ENCODE measurements around the gene SLC35F3. TPM values are rescaled to one million over a fixed set of nuclear protein-coding genes. Genes with fewer than 3 reads are reported as not detected.

The SLC35F3 gene
- total and polyA plus RNA-seq, 12 donors: 0.12 to 3.2 (median 0.46) TPM

GRCh38 chr1:234123867-234124266, 219.4 kb downstream of the SLC35F3 start:
- H3K4me3 ChIP-seq: no peak overlapping the region
- intact Hi-C loops (cut with DNase I): no loop called here
- H3K36me3 ChIP-seq (replicated peaks in 1 of 2): no peaks in the 10 kb centered on the region
- no peak for TF ChIP-seq POLR2A (IDR thresholded peaks at IDR 0.05)
- TF ChIP-seq, protein P1, sequence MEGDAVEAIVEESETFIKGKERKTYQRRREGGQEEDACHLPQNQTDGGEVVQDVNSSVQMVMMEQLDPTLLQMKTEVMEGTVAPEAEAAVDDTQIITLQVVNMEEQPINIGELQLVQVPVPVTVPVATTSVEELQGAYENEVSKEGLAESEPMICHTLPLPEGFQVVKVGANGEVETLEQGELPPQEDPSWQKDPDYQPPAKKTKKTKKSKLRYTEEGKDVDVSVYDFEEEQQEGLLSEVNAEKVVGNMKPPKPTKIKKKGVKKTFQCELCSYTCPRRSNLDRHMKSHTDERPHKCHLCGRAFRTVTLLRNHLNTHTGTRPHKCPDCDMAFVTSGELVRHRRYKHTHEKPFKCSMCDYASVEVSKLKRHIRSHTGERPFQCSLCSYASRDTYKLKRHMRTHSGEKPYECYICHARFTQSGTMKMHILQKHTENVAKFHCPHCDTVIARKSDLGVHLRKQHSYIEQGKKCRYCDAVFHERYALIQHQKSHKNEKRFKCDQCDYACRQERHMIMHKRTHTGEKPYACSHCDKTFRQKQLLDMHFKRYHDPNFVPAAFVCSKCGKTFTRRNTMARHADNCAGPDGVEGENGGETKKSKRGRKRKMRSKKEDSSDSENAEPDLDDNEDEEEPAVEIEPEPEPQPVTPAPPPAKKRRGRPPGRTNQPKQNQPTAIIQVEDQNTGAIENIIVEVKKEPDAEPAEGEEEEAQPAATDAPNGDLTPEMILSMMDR (IDR thresholded peaks at IDR 0.05): no peak
- 54 to 67% (median 58%) methylated on average over 5 of the region's 5 CpGs for WGBS, 4 donors
- H3K27me3 ChIP-seq: peaks cover 19% of the 10 kb centered on the region
- no peaks in the 10 kb centered on the region for H3K9me3 ChIP-seq (replicated peaks in 1 of 3)
- DNase-seq: no peak
- no peaks in the 10 kb centered on the region for H3K4me1 ChIP-seq (replicated peaks in 1 of 2)
- H3K27ac ChIP-seq: no peak overlapping the region

GRCh38 chr1:234125283-234125682, 220.8 kb downstream of the SLC35F3 start:
- Histone ChIP-seq H3K36me3 (replicated peaks in 1 of 2) (no peaks in the 10 kb centered on the region), H3K27ac (no peak overlapping the region), H3K27me3 (peaks cover 19% of the 10 kb centered on the region), H3K4me3 (no peak overlapping the region), H3K4me1 (replicated peaks in 1 of 2) (no peaks in the 10 kb centered on the region), H3K9me3 (replicated peaks in 1 of 3) (no peaks in the 10 kb centered on the region)
- no peak for TF ChIP-seq POLR2A (IDR thresholded peaks at IDR 0.05)
- TF ChIP-seq, protein P1 (IDR thresholded peaks at IDR 0.05): no peak
- intact Hi-C loops (cut with DNase I): no loop called here
- DNase-seq: peak in 2 of 7 donors; percentile 1 to 9
- WGBS, 4 donors: 22 to 35% (median 25%) methylated on average over 11 of the region's 11 CpGs

- WGBS, 4 donors: 79 to 86% (median 82%) methylated on average over 13 of the region's 13 CpGs
- no peak for DNase-seq
- H3K27ac ChIP-seq: no peak overlapping the region
- H3K4me3 ChIP-seq: no peak overlapping the region
- H3K4me1 ChIP-seq (replicated peaks in 1 of 2): no peaks in the 10 kb centered on the region
- H3K27me3 ChIP-seq: peaks cover 19% of the 10 kb centered on the region
- intact Hi-C loops (cut with DNase I): no loop called here
- no peaks in the 10 kb centered on the region for H3K9me3 ChIP-seq (replicated peaks in 1 of 3)
- TF ChIP-seq POLR2A (IDR thresholded peaks at IDR 0.05): no peak
- TF ChIP-seq, protein P1 (IDR thresholded peaks at IDR 0.05): no peak
- H3K36me3 ChIP-seq (replicated peaks in 1 of 2): no peaks in the 10 kb centered on the region
Observed at GRCh38 chr1:234125714-234126113, 221.2 kb downstream of the SLC35F3 start.

DNA sequence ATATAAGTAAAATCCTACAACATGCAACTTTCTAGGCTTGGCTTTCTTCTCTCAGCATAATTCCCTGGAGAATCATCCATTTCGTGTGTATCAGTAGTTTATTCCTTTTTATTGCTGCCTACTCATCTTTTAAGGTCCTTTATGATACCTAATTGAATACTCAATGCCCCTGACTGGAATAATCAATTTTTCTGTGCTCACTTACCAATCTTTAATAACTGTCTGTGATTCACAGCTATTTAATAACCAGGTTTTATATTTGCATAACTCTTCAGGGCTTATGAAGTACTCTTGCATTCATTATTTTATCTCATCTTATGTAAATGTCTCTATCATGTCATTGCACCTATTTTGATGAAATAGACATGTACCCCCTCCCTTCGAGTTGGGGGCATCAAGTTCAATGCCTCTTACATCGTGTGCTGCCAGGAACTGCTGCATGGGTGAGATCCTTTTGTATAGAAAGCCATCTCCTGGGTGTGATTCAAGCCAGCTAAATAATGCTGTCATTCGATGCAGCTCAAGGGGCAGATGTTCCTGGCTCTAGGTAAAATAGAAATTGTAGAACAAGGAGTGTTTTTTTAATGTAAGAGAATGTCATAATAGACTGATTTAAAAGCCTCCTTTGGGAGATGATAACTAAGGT, 222.7 kb downstream of the SLC35F3 start:
- Histone ChIP-seq H3K27ac (no peak overlapping the region), H3K9me3 (replicated peaks in 1 of 3) (no peaks in the 10 kb centered on the region), H3K27me3 (peaks cover 19% of the 10 kb centered on the region), H3K36me3 (replicated peaks in 1 of 2) (no peaks in the 10 kb centered on the region), H3K4me3 (no peak overlapping the region), H3K4me1 (replicated peaks in 1 of 2) (no peaks in the 10 kb centered on the region)
- no peak for DNase-seq
- intact Hi-C loops (cut with DNase I): no loop called here
- 49 to 58% (median 53%) methylated on average over 4 of the region's 4 CpGs for WGBS, 4 donors
- TF ChIP-seq POLR2A (IDR thresholded peaks at IDR 0.05): no peak
- TF ChIP-seq, protein P1 (IDR thresholded peaks at IDR 0.05): no peak

All from adrenal gland (tissue), 12 donors.